RWPE1 (cell line): ENCODE results near the gene PROM1.

Experiments
- CTCF ChIA-PET: fragments of 350-600 bp; sonication (Branson Sonifier 250); formaldehyde crosslinking; extraction: SDS; loops from one replicate; lab custom pipeline; 2021; lab: Yijun Ruan, JAX
- POLR2A ChIA-PET: fragments of 400-600 bp; formaldehyde crosslinking; extraction: SDS; loops from one replicate; lab custom pipeline; 2020; ENCODE audit warnings: antibody characterized with exemption; ENCODE audit not compliant: low non-redundant PET; lab: Yijun Ruan, JAX
- DNase-seq: peaks from one replicate; pipeline ENCODE4 v3.0.0; 2012; ENCODE audit warnings: low spot score
- H3K27ac ChIP-seq: fragments of 450-650 bp; 2 replicates; pipeline ENCODE4 v1.5.1; 2017
- TF ChIP-seq, protein P1 (sequence below): fragments of 450-650 bp; conservative IDR thresholded peaks from 2 replicates; pipeline ENCODE4 v1.5.1; 2017; ENCODE audit warnings: low read depth, mild to moderate bottlenecking

Gene PROM1

DNA sequence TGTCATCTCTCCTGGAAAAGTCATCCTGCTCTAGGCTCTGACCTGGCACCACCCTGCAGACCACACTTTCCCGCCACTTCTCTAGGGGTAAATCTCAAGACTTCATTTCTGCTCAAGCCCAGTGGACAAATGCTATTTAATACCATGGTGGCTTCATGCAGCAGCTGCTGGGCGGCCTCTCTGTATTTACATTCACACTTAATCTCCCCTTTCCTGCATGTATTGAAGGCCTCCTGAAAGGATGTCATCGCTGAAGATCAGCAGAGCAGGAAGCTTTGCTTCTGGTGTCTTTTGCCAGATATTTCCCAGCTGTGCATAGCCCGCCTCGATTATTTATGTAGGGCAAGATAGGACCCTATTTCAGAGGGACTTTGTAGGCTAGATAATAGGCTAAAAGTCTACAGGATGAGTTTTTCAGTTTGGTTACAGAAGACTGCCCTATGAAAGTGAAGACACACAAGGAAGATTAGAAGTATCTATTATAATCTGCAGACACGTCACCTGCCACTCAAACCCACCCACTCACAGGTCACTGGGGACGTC, 17.2 kb downstream of the PROM1 start:
- no peak overlapping the region for H3K27ac ChIP-seq
- CTCF ChIA-PET, result no interaction called here
- TF ChIP-seq, protein P1, sequence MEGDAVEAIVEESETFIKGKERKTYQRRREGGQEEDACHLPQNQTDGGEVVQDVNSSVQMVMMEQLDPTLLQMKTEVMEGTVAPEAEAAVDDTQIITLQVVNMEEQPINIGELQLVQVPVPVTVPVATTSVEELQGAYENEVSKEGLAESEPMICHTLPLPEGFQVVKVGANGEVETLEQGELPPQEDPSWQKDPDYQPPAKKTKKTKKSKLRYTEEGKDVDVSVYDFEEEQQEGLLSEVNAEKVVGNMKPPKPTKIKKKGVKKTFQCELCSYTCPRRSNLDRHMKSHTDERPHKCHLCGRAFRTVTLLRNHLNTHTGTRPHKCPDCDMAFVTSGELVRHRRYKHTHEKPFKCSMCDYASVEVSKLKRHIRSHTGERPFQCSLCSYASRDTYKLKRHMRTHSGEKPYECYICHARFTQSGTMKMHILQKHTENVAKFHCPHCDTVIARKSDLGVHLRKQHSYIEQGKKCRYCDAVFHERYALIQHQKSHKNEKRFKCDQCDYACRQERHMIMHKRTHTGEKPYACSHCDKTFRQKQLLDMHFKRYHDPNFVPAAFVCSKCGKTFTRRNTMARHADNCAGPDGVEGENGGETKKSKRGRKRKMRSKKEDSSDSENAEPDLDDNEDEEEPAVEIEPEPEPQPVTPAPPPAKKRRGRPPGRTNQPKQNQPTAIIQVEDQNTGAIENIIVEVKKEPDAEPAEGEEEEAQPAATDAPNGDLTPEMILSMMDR, result no peak

DNA sequence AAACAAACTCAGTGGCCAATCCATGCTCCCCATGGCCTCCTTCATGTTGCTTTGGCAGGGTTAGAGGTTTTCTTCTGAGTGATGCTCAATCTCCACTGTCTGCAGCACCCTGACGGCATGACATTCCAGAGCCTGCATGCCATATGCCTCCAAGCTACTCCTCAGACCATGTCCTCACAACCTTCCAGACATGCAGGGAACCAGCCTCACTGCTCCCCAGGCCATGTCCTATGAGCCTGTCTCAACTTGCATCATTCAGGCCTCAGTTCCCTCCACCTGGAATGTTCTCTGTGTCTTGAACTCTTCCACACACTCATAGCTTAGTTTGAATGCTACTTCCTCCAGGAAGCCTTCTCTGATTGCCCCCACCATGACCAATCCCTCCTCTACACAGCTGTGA, 18.8 kb downstream of the PROM1 start:
- TF ChIP-seq, protein P1, result no peak
- no peak overlapping the region for H3K27ac ChIP-seq
- ChIA-PET CTCF (no interaction called here), POLR2A (no interaction called here)
- DNase-seq, result no peak

More for the DNA sequence above, 17.2 kb downstream of the PROM1 start:
- POLR2A ChIA-PET, result no interaction called here
- DNase-seq, result no peak

DNA sequence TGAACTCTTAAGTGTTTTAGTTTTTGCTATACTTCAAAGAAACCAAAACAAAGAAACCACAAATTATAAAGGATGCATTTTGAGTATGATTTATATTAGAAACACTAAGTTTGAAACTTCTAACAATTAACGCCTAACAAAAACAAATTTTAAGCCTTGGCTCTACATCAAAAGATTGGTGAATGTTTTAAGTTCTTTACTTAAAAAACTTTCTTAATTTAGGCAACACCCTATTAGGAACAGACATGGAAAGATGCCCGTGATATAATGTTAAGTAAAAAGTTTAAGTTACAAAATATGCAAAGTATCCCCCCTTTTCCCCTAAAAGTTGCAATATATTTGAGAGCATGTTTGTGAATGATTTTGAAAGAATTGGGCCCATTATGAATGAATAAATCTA, 21.2 kb downstream of the PROM1 start:
- ChIA-PET POLR2A (no interaction called here), CTCF (no interaction called here)
- TF ChIP-seq, protein P1, result no peak
- DNase-seq, result no peak
- H3K27ac ChIP-seq, result no peak overlapping the region

DNA sequence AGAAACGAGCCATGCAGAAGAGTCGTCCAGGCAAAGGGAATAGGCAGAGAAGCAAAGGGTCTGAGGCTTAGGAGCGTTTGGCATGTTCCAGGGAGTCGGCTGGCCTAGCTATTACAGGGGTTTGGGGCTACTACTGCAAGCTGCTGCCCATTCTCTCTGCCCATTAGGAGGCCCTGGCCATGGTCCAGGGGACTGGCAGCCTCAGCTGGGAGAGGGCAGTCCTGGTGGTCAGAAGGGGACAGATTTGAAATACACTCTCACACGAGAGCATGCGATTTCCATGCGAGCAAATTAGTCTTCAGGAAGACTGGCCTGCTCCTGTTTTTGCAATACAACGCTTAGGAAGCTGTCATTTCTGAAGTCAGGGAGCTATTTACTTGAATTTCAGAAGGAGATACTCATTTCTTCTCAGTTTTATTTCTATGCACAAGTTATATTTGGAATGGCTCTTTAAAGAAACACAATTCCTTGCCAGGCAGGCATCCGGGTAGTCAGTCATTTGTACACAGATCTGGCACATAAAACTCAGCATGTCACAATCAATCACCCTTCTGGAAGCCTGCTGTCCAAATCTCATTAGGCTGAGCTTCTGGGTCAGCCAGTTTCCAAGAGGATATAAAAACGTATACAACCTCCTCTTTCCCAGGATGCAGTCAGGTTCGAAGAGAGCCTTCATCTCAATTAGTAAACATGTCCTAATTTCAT, 27.0 kb downstream of the PROM1 start:
- no peak overlapping the region for H3K27ac ChIP-seq
- ChIA-PET POLR2A (no interaction called here), CTCF (no interaction called here)
- no peak for DNase-seq
- TF ChIP-seq, protein P1, result no peak

DNA sequence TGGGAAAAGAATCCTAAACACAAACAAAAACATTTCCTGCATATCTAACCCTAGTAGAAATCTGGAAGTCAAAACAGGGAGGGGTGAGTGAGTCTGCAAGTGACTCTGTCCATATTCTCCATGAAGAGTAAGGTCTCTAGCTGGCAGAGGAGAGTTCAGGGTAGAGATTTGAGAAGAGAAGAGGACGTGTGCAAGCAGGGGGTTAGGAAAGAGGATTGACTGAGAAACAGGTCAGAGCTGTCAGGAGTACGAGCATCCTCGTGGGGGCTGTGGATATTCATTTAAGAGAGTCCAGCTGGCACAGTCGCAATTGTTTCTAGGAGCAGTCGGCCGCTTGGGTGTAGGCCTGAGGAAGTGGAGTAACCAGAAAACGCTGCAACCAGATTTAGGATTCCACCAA, 27.9 kb downstream of the PROM1 start:
- ChIA-PET POLR2A (no interaction called here), CTCF (no interaction called here)
- TF ChIP-seq, protein P1, result no peak
- no peak for DNase-seq
- H3K27ac ChIP-seq, result no peak overlapping the region

DNA sequence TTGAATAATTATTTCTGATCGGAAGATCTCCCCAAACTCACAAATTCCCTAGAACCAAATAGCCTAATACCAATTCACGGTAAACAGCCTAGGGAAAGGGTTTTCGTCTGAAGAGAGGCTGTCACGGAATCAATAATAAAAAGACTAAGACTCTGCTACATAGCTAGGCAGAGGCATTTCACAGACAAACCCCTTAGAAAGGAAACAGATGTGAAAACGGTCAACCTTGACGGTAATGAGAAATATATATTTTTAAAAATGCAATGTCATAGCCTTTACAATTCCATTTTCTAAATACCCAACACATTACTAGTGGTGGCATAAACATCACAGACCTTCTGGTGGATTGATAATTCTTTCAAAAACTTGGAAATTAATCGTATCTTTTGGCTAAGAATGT, 28.4 kb downstream of the PROM1 start:
- ChIA-PET CTCF (interaction anchor here (0.6 kb wide), 1 partner anchor 250 kb away, joined by 3 read pairs; no protein-coding TSS in a partner anchor), POLR2A (no interaction called here)
- no peak for DNase-seq
- TF ChIP-seq, protein P1, result no peak
- H3K27ac ChIP-seq, result no peak overlapping the region
